GM08714 (cell line): ENCODE data around the gene IDUA.
A peak's percentile ranks its signal among the peaks of the same experiment; 100 is the strongest.
"Not testable (repeated sequence)": the region's sequence is repeated elsewhere in the genome, so short reads cannot be mapped to it uniquely, and the experiment has no call there.

ENCODE experiments used
- H3K4me3 ChIP-seq: fragments of 200-500 bp; sonication (Bioruptor generic); 2 replicates; pipeline ENCODE4 v1.5.1; 2014; ENCODE audit warnings: mild to moderate bottlenecking, low read length, inconsistent platforms
- ZNF274 ChIP-seq: IDR thresholded peaks from 2 replicates; pipeline ENCODE4 v1.6.1; 2012; ENCODE audit warnings: mild to moderate bottlenecking, low read depth, low read length

The IDUA gene

DNA sequence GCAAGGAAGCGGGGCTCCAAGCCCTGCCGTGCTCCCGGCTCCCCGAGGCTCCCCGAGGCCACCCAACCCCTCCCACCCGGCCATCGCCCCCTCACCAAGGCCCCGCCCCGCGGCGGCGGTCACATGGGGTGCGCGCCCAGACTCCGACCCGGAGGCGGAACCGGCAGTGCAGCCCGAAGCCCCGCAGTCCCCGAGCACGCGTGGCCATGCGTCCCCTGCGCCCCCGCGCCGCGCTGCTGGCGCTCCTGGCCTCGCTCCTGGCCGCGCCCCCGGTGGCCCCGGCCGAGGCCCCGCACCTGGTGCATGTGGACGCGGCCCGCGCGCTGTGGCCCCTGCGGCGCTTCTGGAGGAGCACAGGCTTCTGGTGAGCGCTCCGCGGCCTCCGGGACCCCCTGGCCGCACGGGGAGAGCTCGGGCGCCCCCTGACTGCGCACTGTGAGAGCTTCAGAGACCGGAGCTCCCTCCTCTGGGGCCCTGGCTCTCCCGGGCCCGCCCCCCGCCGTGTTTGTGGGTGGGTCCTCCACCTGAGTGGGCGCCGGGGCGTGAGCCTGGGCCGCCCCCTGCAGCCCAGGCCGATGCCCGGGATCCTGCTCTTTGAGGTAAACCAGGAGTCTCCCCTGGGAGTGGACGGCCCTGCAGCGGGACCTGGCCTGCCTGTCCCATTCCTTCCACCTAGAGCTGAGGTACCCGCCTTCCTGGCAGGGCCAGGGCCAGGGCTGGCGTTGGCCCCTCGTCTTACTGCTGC lies at the start of gene IDUA:
Gene IDUA, plus strand, starts transcription at position 166 of the 745 bp plus-strand sequence. Its CDS starts 41 bp downstream, at position 207.
- no peak for TF ChIP-seq ZNF274
- H3K4me3 ChIP-seq, result peak within 1 kb of the TSS; percentile 57

GRCh38 chr4:939508-939907 lies 47.3 kb upstream of the IDUA start:
- not testable (repeated sequence) for H3K4me3 ChIP-seq

DNA sequence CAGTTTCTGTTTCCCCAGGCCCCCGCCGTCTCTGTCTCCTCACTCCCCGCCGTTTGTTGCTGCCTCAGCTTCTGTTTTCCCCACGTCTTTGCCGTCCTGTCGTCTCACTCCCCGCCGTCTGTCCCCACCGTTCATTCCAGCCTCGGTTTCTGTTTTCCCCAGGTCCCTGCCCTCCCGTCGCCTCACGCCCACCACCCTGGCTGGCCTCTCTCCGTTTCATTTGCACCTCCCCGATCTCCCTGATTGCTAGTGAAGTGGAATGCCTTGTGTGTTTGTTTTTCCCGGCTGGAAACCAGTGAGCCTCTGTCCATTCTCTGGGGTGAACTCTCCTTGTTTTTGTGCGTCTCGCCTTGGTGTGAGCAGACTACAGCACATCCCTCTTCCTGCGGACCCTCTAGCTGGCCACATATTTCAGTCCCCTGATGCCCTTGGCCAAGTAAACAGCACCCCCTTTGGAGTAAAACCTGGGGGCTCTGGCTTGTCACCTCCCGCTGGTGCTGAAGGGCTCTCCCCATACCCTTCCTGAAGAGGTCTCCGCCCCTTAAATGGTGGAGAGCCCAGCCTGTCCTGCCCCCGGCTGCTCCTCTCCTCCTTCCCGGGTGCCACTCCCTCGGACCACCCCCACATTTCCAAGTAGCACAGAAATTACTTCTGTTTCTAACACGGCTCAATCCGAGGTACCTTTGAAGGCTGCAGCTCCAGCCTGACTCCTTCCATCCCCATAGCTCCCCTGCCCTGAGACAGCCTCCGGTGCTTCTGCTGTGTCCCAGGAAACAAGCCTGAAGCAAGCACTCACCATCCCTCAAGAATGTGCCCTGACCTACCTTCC lies 41.4 kb upstream of the IDUA start:
- H3K4me3 ChIP-seq, result no peak overlapping the region
- no peak for TF ChIP-seq ZNF274

DNA sequence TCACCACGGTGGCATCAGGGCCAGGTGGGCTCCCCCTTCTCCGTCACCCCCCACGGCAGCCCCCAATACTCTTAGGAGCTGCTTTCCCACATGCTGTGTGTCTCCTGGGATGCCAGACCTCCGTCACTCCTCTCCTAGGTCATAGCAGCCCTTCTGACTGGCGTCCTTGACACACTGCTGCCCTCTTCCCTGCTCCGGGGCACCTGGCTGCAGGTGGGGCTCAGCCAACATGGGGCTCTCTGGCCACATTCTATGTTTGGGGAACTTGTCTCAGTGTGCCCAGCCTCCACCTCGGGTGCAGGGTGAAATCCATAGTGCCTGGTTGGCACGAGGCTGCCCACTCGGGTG lies 40.8 kb upstream of the IDUA start:
- no peak overlapping the region for H3K4me3 ChIP-seq
- no peak for TF ChIP-seq ZNF274

DNA sequence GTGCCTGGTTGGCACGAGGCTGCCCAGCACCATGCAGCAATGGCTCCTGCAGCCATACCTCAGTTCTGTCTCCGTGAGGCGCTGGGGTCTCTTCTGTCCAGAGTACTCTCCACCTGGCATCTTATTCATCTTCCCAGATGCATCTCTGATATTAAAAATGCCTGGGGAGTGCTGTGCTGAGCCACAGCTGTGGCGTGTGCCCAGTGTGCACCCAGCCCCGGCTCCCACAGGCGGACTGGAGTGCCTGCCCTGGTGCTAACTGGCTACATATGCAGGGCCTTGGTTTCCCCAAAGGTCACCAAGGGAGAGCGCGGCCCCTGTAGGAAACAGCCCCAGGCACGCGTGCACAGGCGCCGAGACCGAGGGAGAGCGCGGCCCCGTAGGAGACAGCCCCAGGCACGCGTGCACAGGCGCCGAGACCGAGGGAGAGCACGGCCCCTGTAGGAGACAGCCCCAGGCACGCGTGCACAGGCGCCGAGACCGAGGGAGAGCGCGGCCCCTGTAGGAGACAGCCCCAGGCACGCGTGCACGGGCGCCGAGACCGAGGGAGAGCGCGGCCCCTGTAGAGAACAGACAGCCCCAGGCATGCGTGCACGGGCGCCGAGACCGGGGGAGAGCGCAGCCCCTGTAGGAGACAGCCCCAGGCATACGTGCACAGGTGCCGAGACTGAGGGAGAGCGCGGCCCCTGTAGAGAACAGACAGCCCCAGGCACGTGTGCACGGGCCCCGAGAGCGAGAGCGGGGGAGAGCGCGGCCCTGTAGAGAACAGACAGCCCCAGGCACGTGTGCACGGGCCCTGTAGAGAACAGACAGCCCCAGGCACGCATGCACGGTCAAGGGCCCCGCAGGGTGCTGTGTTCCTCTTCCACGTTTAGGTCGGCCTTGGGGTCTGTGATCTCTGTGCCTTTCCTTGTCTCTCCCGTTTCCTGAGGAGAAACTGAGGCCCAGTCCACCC lies 40.0 kb upstream of the IDUA start:
- TF ChIP-seq ZNF274, result no peak
- H3K4me3 ChIP-seq, result no peak overlapping the region

- H3K4me3 ChIP-seq, result no peak overlapping the region
- TF ChIP-seq ZNF274, result no peak
These were observed 39.3 kb upstream of the IDUA start for GRCh38 chr4:947491-947971.

DNA sequence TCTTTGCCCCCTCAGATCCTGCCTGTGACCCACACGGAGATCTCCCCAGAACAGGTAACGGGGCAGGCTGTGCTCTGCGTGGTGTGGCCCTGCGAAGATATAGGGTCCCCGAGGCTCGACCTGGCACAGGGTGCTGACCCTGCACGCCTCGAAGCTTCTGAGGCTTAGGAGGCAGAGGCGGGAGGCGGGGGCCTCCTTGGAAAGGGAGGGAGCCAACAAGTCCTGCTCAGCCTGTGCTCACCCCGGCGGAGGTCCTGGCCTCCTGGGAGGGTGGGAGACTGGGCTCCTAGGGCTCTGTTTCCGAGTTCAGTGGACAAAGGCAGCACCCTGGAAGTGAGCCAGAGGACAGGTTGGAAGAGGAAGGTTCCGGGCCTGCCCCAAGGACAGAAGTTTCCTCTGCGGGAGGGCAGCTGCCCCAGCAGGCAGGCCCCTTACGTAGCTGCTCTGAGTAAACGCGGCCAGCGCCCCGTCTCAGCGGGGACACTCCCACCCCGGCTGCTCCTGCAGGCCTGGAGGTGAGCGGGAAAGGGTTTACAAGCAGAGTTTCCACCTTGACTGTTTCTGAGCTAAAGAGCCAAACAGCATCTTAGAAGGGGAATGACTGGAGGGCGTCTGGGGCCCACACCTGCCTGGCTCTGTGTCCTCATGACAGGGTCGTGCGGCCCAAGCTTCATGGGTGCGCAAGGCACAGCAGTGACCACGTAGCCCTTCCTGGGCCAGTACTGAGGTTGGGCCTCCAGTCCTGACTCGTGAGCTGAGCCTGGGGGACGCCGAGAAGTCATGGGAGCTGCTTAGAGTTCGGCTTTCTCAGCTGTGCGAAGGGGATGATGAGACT lies 38.5 kb upstream of the IDUA start:
- H3K4me3 ChIP-seq, result no peak overlapping the region
- no peak for TF ChIP-seq ZNF274

DNA sequence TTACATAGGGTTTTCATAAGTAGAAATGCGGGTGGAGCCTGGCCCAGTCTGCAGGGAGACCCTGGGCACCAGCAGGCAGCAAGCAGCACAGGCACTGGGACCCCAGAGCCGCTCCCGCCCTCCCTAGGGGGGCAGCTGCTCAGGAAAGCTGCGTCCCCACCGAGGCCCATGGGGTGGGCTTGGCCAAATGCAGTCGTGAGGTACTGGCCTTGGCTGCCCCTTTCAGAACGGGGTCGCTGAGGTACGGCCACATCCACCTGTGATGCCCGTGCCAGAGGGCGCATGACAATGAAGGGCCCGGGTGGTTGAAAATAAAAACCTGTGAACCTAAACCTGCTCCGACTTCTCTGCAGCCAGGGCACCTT lies 37.9 kb upstream of the IDUA start:
- TF ChIP-seq ZNF274, result no peak
- no peak overlapping the region for H3K4me3 ChIP-seq

DNA sequence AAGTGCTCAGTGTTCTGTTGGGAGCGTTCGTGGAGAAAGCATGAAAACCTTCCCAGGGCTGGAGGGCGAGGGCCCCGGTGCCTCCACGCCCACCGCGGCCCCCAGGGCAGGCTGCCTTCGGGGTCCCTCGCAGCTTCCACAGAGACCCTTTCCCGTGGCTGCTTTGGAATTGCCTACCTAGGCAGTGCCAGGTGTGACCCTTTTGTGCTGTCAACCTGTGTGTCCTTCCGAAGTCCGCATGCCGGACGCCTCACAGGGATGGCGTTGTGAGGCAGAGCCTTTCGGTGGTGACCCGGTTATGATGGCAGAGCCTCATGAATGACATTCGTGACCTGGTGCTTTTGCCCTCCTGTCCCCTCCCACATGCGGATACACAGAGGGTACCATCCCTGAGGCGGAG lies 37.2 kb upstream of the IDUA start:
- no peak overlapping the region for H3K4me3 ChIP-seq
- TF ChIP-seq ZNF274, result no peak

- TF ChIP-seq ZNF274, result no peak
- no peak overlapping the region for H3K4me3 ChIP-seq
These were observed 36.5 kb upstream of the IDUA start for GRCh38 chr4:950136-951020.

- no peak overlapping the region for H3K4me3 ChIP-seq
- TF ChIP-seq ZNF274, result no peak
These were observed 35.7 kb upstream of the IDUA start for GRCh38 chr4:951186-951585.

DNA sequence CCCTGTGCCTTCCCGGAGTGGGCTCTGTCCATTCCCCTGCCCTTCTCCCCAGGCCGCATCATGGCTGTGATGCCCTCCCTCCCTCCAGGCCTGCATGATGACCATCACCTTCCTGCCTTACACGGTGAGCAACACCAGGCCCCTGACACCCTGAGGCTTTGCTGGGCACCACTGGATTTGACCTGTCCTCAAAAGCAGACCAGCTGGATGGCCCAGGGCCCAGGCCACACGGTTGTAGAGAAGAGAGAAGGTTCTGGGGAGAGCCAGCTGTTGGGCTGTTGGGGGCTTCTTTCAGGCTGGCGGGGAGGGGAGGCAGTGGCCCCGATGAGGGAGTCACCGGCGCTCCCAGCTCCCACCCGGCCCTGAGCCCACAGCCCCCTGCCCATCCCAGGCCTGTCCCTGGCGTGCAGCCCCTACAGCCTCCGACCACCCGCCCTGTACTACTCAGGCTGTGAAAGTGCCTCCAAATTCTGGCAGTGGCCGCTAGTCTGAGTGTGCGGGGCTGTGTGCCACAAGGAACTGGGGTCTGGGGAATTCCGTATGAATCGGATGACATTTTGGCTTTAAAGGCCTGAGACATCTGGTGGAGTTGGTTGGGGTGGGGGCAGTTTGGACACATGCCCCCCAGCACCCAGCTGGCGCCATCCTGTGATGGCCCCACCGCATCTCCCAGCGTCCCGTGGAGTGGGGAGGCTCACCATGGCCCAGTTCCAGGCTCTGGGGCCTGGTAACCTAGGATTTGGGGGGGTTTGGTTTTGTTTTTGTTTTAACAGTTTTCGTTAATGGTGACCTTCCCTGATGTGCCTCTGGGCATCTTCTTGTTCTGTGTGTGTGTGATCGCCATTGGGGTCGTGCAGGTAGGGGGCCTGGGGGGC lies 35.0 kb upstream of the IDUA start:
- no peak overlapping the region for H3K4me3 ChIP-seq
- TF ChIP-seq ZNF274, result no peak
